Gastroesophageal sphincter (tissue), 3 donors: ENCODE data around the gene DOCK6.

Experiments used
- CTCF ChIP-seq, 4 experiments: fragments of 200-600 bp in 2 of 4; fragments of 450-650 bp in 2 of 4; sonication (generic) in 1 of 4; IDR thresholded peaks; one replicate each; pipeline ENCODE4 v1.5.1; 2017 to 2019; ENCODE audit warnings: antibody characterized with exemption in 4 of 4, mild to moderate bottlenecking in 2 of 4, moderate library complexity in 2 of 4
- EP300 ChIP-seq: sonication (generic); formaldehyde crosslinking; IDR thresholded peaks from one replicate; pipeline ENCODE4 v1.6.1; 2017; ENCODE audit warnings: antibody characterized with exemption, mild to moderate bottlenecking

DNA sequence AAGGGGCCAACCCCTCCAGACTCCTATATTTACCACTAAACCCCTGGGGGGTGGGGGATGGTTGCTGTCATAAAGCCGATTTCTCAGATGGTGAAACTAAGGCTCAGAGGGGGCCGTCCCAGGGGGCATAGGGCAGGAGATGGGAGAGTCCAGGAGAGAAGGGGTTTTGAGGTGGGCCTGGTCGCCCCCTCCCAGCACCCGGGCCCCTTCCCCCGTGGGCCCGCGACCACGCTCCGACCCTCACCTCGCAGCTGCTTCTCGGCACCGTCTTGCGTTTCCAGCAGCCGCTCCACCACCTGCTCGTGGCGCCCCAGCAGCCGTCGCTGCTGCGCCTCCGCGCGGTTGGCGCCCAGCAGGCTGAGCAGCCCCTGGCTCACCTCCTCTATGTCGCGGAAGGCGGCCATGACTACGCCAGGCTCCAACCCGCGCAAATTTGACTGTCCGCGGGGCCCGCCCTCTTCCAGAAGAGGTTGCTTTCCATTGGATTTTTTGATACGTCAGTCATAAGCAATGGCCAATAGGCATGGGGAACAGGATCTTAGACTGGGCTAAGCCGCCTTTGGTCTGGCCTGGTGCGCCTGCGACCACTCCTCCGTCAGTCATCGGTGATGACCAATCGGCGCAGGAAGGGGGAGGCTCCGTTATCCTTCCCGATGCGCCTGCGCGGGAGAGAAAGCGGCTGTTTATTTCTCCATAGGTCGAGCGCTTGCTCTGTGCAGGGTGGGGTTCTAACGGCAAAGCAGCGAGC lies 106.8 kb downstream of the DOCK6 start, which contains the start of gene SPC24:
- TF ChIP-seq CTCF (IDR thresholded peaks at IDR 0.05) (peak in 1 of 4 experiments; percentile 13), EP300 (no peak)
